ENCODE data around the gene MYL12B.
"Not testable (repeated sequence)": the region's sequence is repeated elsewhere in the genome, so short reads cannot be mapped to it uniquely, and the experiment has no call there.

MYL12B gene

GRCh38 chr18:3306391-3306790, 44.5 kb downstream of the MYL12B start:
- DNase-seq (ENCODE audit: low spot score): no peak
- Histone ChIP-seq H2AFZ (ENCODE audit: low read length) (peak overlapping the region; percentile 27), H3K36me3 (replicated peaks in 1 of 2; ENCODE audit: control insufficient read depth in 2 of 2, insufficient read depth in 2 of 2, low read length in 2 of 2) (no peaks in the 10 kb centered on the region), H3K79me1 (ENCODE audit: low read depth, low read length) (no peaks in the 10 kb centered on the region), H3K9ac (ENCODE audit: low read depth, low read length, poor library complexity) (no peak overlapping the region), H3K18ac (ENCODE audit: low read length) (no peak overlapping the region), H2BK15ac (ENCODE audit: low read length) (no peak overlapping the region), H3K14ac (ENCODE audit: low read length) (no peak overlapping the region), H2BK12ac (ENCODE audit: low read length) (no peak overlapping the region), H3K23ac (ENCODE audit: low read depth, low read length, poor library complexity) (no peak overlapping the region), H3K4me2 (ENCODE audit: insufficient read depth, low read length, poor library complexity, severe bottlenecking) (no peak overlapping the region), H3K27me3 (ENCODE audit: control insufficient read depth in 3 of 3, insufficient read depth in 3 of 3, low read depth in 1 of 3, low read length in 3 of 3) (no peaks in the 10 kb centered on the region), H3K4ac (ENCODE audit: low read length) (no peak overlapping the region), H3K4me1 (ENCODE audit: control insufficient read depth in 2 of 2, insufficient read depth in 1 of 2, low read depth in 1 of 2, low read length in 2 of 2) (no peaks in the 10 kb centered on the region), H4K8ac (ENCODE audit: low read depth, low read length) (no peak overlapping the region), H2AK5ac (ENCODE audit: low read depth, low read length) (no peak overlapping the region), H3K9me3 (replicated peaks in 1 of 2; ENCODE audit: control insufficient read depth in 2 of 2, insufficient read depth in 1 of 2, low read depth in 1 of 2, low read length in 2 of 2) (no peaks in the 10 kb centered on the region), H2BK120ac (ENCODE audit: low read depth, low read length) (no peak overlapping the region), H2BK5ac (ENCODE audit: low read length) (no peak overlapping the region), H4K91ac (ENCODE audit: low read depth, low read length, poor library complexity) (no peak overlapping the region), H3K27ac (replicated peaks; ENCODE audit: low read length) (no peak overlapping the region), H3K4me3 (ENCODE audit: low read length in 2 of 2) (no peak overlapping the region)
- WGBS, 2 donors (ENCODE audit: extremely low coverage in 2 of 2, insufficient read length in 2 of 2, insufficient replicate concordance in 1 of 2): no CpG with 5 or more reads among the region's 3 CpGs

- no peak overlapping the region for H3K4me3 ChIP-seq (ENCODE audit: low read length in 2 of 2)
- H3K27me3 ChIP-seq (ENCODE audit: control insufficient read depth in 3 of 3, insufficient read depth in 3 of 3, low read depth in 1 of 3, low read length in 3 of 3): no peaks in the 10 kb centered on the region
- no peak overlapping the region for H3K23ac ChIP-seq (ENCODE audit: low read depth, low read length, poor library complexity)
- H2BK5ac ChIP-seq (ENCODE audit: low read length): no peak overlapping the region
- H3K36me3 ChIP-seq (replicated peaks in 1 of 2; ENCODE audit: control insufficient read depth in 2 of 2, insufficient read depth in 2 of 2, low read length in 2 of 2): no peaks in the 10 kb centered on the region
- H4K91ac ChIP-seq (ENCODE audit: low read depth, low read length, poor library complexity): no peak overlapping the region
- H3K14ac ChIP-seq (ENCODE audit: low read length): no peak overlapping the region
- H2BK15ac ChIP-seq (ENCODE audit: low read length): no peak overlapping the region
- H3K9me3 ChIP-seq (replicated peaks in 1 of 2; ENCODE audit: control insufficient read depth in 2 of 2, insufficient read depth in 1 of 2, low read depth in 1 of 2, low read length in 2 of 2): no peaks in the 10 kb centered on the region
- H2BK12ac ChIP-seq (ENCODE audit: low read length): no peak overlapping the region
- H3K4me1 ChIP-seq (ENCODE audit: control insufficient read depth in 2 of 2, insufficient read depth in 1 of 2, low read depth in 1 of 2, low read length in 2 of 2): peaks cover 0 to 2% of the 10 kb centered on the region in 2 donors
- H3K27ac ChIP-seq (replicated peaks; ENCODE audit: low read length): no peak overlapping the region
- no peak overlapping the region for H2BK120ac ChIP-seq (ENCODE audit: low read depth, low read length)
- no peaks in the 10 kb centered on the region for H3K79me1 ChIP-seq (ENCODE audit: low read depth, low read length)
- no peak overlapping the region for H3K9ac ChIP-seq (ENCODE audit: low read depth, low read length, poor library complexity)
- no peak overlapping the region for H3K4me2 ChIP-seq (ENCODE audit: insufficient read depth, low read length, poor library complexity, severe bottlenecking)
- peak overlapping the region; percentile 64 for H2AFZ ChIP-seq (ENCODE audit: low read length)
- no peak for DNase-seq (ENCODE audit: low spot score)
- no peak overlapping the region for H3K18ac ChIP-seq (ENCODE audit: low read length)
- H3K4ac ChIP-seq (ENCODE audit: low read length): no peak overlapping the region
- no peak overlapping the region for H4K8ac ChIP-seq (ENCODE audit: low read depth, low read length)
- no CpG with 5 or more reads among the region's 4 CpGs for WGBS, 2 donors (ENCODE audit: extremely low coverage in 2 of 2, insufficient read length in 2 of 2, insufficient replicate concordance in 1 of 2)
- no peak overlapping the region for H2AK5ac ChIP-seq (ENCODE audit: low read depth, low read length)
Measured at GRCh38 chr18:3313685-3314084, 51.8 kb downstream of the MYL12B start.

GRCh38 chr18:3315344-3315743, 53.4 kb downstream of the MYL12B start:
- not testable (repeated sequence) for H3K9me3 ChIP-seq (replicated peaks in 1 of 2; ENCODE audit: control insufficient read depth in 2 of 2, insufficient read depth in 1 of 2, low read depth in 1 of 2, low read length in 2 of 2); H2AFZ ChIP-seq (ENCODE audit: low read length); H3K23ac ChIP-seq (ENCODE audit: low read depth, low read length, poor library complexity); H2BK15ac ChIP-seq (ENCODE audit: low read length); H4K91ac ChIP-seq (ENCODE audit: low read depth, low read length, poor library complexity); H3K14ac ChIP-seq (ENCODE audit: low read length); H3K79me1 ChIP-seq (ENCODE audit: low read depth, low read length); H2BK5ac ChIP-seq (ENCODE audit: low read length); H3K36me3 ChIP-seq (replicated peaks in 1 of 2; ENCODE audit: control insufficient read depth in 2 of 2, insufficient read depth in 2 of 2, low read length in 2 of 2); H2BK120ac ChIP-seq (ENCODE audit: low read depth, low read length); H3K4ac ChIP-seq (ENCODE audit: low read length); H3K27me3 ChIP-seq (ENCODE audit: control insufficient read depth in 3 of 3, insufficient read depth in 3 of 3, low read depth in 1 of 3, low read length in 3 of 3); DNase-seq (ENCODE audit: low spot score); H3K9ac ChIP-seq (ENCODE audit: low read depth, low read length, poor library complexity); H3K4me3 ChIP-seq (ENCODE audit: low read length in 2 of 2); H3K4me1 ChIP-seq (ENCODE audit: control insufficient read depth in 2 of 2, insufficient read depth in 1 of 2, low read depth in 1 of 2, low read length in 2 of 2); H2AK5ac ChIP-seq (ENCODE audit: low read depth, low read length); H3K27ac ChIP-seq (replicated peaks; ENCODE audit: low read length); H3K18ac ChIP-seq (ENCODE audit: low read length); H3K4me2 ChIP-seq (ENCODE audit: insufficient read depth, low read length, poor library complexity, severe bottlenecking); H2BK12ac ChIP-seq (ENCODE audit: low read length); H4K8ac ChIP-seq (ENCODE audit: low read depth, low read length)
- WGBS, 2 donors (ENCODE audit: extremely low coverage in 2 of 2, insufficient read length in 2 of 2, insufficient replicate concordance in 1 of 2): no CpG with 5 or more reads among the region's 1 CpG

GRCh38 chr18:3319399-3319798, 57.5 kb downstream of the MYL12B start:
- Histone ChIP-seq H3K14ac (ENCODE audit: low read length) (no peak overlapping the region), H3K4me2 (ENCODE audit: insufficient read depth, low read length, poor library complexity, severe bottlenecking) (no peak overlapping the region), H3K18ac (ENCODE audit: low read length) (no peak overlapping the region), H2BK15ac (ENCODE audit: low read length) (no peak overlapping the region), H3K9ac (ENCODE audit: low read depth, low read length, poor library complexity) (no peak overlapping the region), H2BK12ac (ENCODE audit: low read length) (no peak overlapping the region), H4K91ac (ENCODE audit: low read depth, low read length, poor library complexity) (no peak overlapping the region), H3K4ac (ENCODE audit: low read length) (no peak overlapping the region), H3K27me3 (ENCODE audit: control insufficient read depth in 3 of 3, insufficient read depth in 3 of 3, low read depth in 1 of 3, low read length in 3 of 3) (no peaks in the 10 kb centered on the region), H2BK5ac (ENCODE audit: low read length) (no peak overlapping the region), H4K8ac (ENCODE audit: low read depth, low read length) (no peak overlapping the region), H3K36me3 (replicated peaks in 1 of 2; ENCODE audit: control insufficient read depth in 2 of 2, insufficient read depth in 2 of 2, low read length in 2 of 2) (no peaks in the 10 kb centered on the region), H2AK5ac (ENCODE audit: low read depth, low read length) (no peak overlapping the region), H3K79me1 (ENCODE audit: low read depth, low read length) (no peaks in the 10 kb centered on the region), H2AFZ (ENCODE audit: low read length) (no peak overlapping the region), H2BK120ac (ENCODE audit: low read depth, low read length) (no peak overlapping the region), H3K9me3 (replicated peaks in 1 of 2; ENCODE audit: control insufficient read depth in 2 of 2, insufficient read depth in 1 of 2, low read depth in 1 of 2, low read length in 2 of 2) (no peaks in the 10 kb centered on the region), H3K4me3 (ENCODE audit: low read length in 2 of 2) (no peak overlapping the region), H3K23ac (ENCODE audit: low read depth, low read length, poor library complexity) (no peak overlapping the region), H3K27ac (replicated peaks; ENCODE audit: low read length) (no peak overlapping the region), H3K4me1 (ENCODE audit: control insufficient read depth in 2 of 2, insufficient read depth in 1 of 2, low read depth in 1 of 2, low read length in 2 of 2) (peaks cover 0 to 2% of the 10 kb centered on the region in 2 donors)
- no CpG with 5 or more reads among the region's 5 CpGs for WGBS, 2 donors (ENCODE audit: extremely low coverage in 2 of 2, insufficient read length in 2 of 2, insufficient replicate concordance in 1 of 2)
- no peak for DNase-seq (ENCODE audit: low spot score)

Data from neuronal stem cell (in vitro differentiated cells).